ENCODE results near the gene CCDC71L.

CCDC71L gene

DNA sequence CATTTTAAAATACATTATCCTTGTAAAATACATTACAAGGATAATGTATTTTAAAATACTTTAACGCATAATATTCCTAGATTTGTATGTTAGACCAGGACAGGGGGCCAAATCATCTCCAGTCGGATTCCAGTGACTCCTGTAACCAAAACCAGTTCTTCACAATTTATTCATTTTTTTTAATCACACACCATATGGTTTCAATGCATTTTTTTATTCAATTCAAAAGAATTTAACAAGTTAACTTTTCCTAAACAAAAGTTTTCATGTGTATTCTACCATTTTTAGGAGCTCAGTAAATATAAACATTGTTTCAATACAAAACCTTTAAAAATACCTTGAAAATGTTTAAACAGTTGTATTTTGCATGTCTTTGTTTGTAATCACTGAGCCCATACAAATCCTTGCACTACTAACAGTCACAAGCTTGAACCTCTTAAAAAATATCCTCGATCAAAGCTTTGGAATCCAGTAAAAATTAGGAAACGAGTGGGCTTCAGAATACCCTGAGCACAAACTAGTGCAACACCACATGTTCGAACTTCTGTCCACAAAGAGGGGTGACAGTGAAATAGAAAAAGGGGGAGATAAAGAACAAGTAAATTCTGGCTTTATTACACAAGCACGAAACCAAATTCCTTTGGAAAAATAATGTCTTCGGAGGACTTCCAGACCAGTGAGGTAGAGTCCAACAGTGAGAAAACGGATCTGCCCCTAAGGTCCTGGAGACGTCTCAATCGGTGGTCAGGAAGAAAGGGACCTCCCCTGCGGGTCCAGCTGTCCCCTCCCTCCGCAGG lies 1.6 kb downstream of the CCDC71L start:
- DNase-seq (ENCODE audit: low spot score): peak; percentile 32

DNA sequence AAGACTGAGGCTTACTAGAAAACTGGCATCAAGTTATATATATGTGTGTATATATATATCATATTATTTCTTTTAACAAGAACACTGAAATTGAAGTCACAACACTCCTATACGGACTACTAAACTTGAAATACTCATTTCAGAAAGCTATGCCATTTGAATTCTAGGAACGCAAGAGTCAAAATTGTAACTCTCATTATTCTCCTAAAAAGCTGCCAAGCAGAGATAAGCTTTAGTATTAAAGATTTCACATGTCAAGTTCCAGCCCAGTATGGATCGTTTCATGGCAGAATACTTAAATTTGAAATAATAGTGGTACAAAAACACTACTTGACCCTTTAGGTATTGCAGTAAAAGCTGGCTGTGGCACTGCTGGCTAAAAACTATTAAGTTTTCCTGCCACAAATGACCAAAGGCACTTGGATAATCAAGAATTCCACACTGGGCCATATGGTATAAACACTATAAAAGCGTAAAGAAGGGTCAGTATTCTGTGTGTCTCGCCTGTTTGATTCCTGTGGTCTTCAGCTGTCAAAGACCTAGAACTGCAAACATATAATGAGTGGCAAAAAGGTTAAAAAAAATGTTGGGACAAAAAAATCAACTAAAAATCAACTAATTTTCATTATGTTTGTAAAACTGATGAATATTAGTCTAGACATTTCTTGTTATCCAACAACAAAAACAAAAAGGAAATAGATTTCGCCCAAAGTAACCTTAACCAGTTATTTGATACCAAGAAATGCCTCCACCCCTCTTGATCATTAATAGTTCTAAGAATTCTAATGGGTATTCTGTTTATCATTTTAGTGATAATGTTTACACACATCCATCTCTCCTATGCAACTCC lies 2.4 kb downstream of the CCDC71L start:
- no peak for DNase-seq (ENCODE audit: low spot score)

DNA sequence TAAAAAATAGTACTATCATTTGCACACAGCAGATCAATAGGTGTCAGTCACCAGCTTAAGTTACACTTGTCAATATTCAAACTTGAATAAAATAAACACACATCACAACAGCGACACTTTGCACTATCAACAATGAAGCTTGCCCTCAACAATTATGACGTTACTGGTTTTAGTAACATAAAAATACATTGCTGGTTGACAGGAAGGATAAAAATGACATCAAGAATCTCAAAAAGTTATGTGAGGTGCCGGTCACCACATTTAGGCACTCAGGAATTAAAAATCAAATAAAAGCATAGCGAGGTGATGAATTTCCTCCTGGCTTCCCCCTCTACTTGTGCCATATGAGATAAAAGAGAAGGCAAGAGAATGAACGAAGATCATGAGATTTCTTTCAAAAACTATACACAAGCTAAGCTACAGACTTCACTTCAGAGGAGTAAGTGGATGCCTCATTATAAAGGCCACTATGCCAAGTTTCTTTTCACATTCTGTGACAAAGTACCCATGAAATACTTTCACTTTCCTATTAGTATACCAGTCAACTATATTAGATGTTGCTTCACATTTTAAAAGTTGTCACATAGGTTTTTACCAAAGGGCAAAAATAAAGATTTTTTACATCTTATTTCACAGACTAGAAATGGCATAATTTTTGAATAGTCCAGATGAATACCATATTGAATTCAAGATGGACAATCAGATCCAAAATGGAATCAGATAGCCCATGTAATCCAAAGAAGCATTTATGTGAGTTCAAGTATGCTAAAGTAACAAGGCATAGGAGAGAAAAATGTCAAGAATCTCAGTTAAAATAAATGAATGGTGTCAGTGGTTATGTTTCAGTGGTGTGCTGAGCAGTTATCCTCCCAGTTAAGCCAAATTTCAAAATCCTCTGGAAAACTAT lies 3.6 kb downstream of the CCDC71L start:
- no peak for DNase-seq (ENCODE audit: low spot score)

DNA sequence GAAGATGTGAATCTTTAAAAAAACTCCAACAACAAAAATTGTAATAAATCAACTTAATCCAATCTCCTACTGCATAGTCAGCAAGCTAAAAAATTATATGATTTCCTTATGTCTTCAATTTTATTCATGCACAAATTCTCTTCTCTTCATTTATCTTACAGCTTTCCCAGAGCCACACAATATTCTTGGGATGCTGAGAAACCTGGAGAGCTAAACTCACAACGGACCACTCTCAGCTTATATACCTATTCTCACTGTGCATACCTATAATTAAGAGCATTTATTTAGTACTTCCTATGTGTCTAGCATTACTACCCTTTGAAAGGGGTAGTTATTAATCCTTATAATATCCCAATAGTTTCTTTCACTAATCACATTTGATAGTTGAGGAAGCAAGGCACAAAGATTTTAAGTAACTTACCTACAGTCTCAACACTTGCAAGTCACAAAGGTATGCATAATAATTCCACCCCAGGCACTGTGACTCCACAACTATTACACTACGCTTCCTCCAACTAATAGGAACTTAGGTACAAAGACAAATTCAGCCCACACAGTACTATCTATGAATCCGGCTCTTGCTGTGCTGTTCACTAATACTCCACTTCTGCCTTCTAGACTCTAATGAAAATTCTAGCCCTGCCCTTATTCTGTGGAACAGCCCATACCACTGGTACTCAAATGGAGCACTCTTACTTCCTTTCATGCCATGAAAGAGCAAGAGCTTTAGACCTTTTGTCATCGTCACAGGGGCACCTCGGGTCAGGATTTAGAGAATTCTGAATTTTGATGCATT lies 5.1 kb downstream of the CCDC71L start:
- no peak for DNase-seq (ENCODE audit: low spot score)

DNA sequence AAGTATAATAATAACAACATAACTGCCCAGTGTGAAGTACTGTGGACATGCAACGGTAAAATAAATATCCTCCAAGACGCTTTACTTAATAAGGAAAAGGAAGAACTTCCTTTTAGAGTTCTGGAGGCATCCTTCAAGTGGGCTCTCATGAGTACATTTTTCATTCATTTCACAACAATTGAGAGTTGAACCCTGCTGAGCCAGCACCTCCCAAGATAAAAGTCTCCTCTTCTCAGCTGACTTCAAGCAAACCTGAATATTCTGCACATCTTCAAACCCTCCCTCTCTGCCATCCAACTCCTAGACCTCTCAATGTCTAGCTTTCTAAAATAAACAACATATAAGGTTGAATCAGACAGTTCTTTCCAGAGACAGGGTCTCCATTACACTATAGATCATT lies 7.5 kb downstream of the CCDC71L start:
- no peak for DNase-seq (ENCODE audit: low spot score)

DNA sequence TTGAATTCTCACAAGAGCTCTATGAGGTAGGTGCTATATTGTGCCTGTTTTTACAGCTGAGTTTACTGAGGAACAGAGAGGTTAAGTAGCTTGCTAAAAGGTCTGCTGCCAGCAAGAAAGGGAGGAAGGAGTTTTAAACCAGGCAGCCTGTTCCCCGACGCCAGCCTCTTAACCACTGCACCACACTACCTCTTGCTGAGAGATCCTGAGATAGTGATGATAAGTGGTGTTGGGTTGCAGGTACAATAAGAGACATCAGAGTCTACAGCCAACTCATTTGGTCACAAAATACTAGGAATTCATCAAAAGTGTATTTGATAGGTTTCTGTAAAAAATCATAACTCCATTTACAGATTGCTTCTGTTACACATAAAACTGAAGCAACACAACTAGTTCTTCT lies 8.0 kb downstream of the CCDC71L start:
- no peak for DNase-seq (ENCODE audit: low spot score)

DNA sequence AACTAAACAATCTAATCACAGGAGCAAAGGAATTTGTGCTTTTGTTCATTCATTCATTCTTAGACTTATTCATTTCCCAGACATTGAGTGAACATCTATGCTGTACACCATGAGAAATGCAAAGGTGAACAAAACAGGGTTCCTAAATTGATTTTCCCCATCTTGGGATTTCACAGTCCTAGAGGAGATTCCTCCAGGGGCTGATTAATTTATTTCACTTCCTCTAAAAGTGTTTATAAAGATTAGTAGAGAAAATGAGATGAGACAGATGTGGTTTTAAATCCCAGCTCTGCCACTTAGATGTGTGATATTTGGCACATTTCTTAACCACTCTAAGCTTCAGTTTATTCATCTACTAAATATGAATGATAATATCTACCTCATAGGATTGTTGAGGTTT lies 8.9 kb downstream of the CCDC71L start:
- no peak for DNase-seq (ENCODE audit: low spot score)

DNA sequence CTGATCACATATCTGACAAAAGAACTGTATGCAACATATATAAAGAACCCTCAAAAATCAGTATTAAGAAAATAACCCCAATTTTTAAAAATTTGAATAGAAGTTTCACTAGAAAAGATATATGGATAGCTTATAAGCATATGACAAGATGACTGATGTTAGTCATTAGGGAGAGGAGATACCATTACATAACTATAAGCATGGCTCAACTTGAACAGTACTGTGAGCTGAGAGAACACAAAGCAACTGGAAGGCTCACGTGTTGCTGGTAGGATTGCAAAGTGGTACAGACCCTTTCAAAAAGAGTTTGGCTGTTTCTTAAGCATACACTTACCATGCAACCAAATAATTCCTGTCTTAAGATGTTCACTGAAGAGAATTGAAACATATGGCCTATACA lies 14.7 kb downstream of the CCDC71L start:
- DNase-seq (ENCODE audit: low spot score): no peak

DNA sequence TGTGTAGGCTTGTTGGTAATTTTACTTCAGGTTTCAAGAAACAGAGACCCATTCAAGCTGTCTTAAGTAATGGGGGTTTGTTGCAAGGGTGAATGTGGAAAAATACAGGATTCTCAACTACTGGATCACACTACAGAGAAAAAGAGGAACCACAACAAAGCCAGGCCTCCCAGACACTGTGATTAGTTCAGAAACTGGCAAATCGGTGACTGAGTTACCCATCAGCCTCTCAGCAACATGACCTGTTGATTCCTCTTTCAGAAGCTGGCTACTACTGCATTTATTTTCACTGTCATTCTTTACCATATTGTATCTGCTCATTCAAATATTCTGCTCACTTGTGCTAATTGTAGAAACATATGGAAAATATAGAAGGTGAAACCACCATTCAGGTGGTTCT lies 16.0 kb downstream of the CCDC71L start:
- DNase-seq (ENCODE audit: low spot score): no peak

DNA sequence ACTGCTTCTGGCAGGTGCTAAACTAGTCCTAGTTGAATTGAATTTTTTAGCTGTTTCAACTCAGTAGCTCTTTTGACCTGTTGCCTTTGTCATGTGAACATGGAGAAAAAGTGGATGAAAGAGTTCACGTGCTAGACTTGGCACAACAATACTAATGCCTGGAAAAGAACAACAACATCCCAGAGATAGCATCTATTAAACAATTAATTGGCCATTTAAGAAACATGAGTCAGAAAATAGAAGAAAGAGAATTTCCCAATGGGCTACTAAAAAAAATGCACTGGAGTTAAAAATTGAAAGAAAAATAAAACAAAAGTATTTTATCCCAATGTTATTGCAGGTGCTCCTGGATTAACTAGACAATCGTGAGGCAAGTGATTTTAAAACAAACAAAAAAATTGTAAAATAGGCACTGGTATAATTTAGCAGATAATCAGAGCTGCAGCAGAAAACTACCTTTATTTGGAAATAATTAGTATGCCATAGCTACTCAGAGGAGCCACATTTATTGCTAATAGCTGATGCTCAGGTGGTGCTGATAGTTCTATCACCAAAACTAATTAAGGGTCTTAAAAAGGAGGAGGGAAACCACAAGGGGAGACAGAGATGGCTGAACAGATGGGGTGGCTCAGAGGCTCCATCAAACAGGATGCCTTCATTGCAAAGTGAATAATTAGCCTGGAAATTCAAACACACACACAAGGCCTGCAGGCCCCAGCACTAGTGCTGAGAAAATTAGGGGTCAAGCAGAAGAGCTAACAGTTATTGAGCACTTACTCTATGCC lies 17.6 kb downstream of the CCDC71L start:
- DNase-seq (ENCODE audit: low spot score): no peak

DNA sequence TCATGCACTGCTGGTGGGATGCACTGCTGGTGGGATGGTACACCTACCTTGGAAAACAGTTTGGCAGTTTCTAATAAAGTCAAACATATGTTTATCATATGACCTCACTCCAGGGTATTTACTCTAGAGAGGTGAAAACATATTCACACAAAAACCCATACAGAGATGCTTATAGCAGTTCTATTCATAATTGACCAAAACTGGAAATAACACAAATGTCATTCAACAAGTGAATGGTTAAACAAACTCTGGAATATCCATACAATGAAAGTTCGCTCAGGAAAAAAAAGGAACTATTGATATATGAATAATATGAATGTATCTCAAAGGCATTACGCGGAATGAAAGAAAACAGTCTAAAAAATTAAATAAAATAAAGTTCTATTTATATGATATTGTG lies 19.5 kb downstream of the CCDC71L start:
- DNase-seq (ENCODE audit: low spot score): no peak

DNA sequence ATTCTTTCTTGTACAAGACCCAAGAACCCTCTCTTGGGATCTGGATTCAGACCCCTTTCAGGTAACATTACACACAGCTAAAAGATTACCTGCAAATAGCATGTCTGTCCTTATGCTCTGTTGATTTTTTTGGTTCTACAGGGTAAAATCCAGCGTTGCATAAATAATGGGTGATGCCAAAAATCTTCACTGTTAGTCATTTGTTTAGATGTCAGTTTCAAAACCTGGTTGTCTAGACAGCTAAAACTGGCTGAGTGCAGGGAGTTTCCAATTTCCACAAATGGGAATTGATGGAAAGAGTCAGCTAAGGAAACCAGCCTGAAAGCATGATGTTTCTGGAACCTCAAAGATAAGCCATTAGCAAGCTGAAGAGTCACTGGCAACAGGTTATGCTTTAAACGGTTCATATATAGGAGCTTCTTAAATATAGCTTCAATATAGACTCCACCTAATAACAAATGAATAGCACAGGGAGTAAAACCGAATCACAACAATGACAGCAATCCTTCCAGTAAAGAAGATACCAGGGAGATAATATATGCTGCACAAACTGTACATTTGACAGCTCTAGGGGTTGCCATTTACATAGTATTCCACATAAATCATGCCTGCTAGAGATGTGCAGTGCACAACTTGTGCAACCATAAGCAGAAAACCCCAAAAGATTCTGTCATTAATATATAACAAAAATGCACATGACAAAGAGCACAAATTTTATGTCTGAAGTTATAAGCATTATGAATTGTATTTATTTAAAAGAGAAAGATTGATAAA lies 20.4 kb downstream of the CCDC71L start:
- DNase-seq (ENCODE audit: low spot score): no peak

DNA sequence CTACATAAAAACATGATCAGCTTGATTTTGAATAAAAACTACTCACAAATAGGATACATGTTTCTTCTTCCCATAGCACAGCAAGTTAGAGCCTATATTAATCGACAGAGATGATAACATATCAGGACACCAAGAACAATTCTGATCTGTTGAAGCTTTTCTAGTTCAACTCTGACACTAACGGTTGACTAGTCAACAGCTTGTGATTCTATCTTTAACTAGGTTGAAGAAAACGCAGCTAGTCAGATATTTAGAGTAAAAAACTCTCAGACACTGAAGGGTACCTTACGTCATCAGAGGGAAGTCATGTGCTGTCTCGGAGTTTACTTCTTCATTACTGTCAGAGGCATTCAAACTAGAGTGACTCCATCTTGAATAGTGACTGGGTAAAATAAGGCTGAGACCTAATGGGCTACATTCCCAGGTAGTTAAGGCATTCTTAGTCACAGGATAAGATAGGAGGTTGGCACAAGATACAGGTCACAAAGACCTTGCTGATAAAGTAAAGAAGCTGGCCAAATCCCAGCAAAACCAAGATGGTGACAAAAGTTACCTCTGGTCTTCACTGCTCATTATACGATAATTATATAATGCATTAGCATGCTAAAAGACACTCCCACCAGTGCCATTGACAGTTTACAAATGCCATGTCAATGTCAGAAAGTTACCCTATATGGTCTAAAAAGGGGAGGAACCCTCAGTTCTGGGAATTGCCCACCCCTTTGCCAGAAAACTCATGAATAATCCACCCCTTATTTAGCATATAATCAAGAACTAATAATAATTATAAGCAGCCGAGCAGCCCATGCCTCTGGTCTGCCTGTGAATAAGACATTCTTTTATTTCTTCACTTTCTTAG lies 21.3 kb downstream of the CCDC71L start:
- no peak for DNase-seq (ENCODE audit: low spot score)

DNA sequence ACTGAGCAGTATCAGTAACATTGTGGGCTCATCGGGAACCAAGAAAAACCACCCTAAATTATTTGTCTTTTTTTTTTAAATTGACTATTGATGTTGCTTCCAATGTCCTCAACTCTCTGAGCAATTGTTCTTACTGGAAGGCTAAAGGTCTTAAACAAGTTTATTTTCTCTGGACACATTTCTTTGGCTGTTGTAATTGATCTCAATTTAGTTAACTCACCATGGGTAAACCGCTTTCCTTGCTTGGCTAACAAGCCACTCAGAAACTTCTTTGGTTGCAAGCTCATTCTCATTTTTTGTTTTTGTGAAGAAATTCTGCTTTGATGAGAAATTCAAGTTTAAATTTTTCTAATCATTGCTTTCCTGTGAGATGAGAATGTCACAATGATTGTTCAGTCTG lies 25.5 kb downstream of the CCDC71L start:
- no peak for DNase-seq (ENCODE audit: low spot score)

DNA sequence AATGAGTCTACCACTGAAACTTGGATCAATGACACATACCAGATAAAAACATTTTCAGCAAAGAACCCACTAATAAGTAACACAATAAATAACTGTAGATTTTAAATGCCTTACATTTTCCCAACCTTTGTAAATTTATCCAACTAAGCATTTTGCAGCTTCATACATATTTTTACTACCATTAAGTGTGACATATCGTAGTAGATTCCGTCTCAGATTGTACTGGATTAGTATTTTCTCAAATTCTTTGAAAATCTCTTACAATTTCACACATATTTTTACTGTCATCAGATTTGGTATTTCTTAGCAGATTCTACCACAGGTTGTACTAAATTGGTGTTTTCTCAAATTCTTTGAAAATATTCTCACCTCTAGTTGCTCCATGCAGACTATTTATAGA lies 26.0 kb downstream of the CCDC71L start:
- no peak for DNase-seq (ENCODE audit: low spot score)

DNA sequence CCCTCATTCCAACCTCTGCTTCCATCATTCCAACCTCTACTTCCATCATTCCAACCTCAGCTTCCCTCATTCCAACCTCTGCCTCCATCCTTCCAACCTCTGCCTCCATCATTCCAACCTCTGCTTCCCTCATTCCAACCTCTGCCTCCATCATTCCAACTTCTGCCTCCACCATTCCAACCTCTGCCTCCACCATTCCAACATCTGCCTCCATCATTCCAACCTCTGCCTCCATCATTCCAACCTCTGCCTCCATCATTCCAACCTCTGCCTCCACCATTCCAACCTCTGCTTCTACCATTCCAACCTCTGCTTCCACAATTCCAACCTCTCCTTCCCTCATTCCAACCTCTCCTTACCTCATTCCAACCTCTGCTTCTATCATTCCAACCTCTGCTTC lies 30.3 kb downstream of the CCDC71L start:
- DNase-seq (ENCODE audit: low spot score): no peak

DNA sequence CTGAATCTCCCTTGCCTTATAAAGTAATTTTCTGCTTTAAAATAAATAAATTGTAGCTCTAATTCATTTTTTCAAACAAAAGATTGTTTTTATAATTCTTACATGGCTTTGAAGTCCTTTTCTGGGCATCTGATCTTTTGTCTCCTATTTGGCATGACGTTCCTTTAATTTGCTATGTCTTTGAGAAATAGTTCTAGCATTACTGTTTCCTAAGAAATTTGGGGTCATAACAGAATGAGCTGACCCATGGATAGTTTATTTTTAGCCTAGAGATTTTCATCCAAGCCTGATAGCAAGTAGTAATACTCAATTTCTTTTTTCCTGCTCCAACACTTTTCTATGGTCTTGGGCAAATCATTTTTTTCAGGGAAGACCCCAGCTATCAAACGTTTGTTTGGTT lies 31.4 kb downstream of the CCDC71L start:
- peak; percentile 65 for DNase-seq (ENCODE audit: low spot score)

DNA sequence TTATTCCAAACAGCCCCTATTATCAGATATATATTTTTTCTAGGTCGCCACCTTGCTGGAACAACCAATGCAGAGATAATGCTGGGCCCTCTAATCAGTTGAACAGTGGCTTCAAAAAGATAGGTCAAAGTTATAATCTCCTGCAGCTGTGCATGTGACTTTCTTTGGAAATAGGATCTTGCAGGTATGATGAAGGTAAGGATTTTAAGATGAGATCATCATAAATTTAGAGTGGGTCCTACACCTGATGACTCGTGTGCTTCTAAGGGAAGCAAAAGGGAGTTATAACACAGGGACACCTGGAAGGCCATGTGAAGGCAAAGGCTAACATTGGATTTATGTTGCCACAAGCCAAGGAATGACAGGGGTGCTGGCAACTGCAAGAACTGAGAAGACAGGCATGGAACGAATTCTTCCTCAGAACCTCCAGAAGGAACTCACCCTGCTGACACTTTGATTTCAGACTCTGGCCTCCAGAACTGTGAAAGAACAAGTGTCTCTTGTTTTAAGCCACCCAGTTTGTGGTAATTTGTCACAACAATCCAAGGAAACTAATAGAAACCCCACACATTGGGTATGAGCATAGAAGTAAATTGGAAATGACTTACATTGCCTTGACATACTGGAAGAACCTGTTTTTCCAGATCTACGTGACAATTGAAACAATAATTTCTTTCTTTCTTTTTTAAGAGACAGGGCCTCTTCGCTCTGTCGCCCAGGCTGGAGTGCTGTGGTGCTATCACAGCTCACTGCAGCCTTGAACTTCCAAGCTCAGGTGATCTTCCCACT lies 34.4 kb downstream of the CCDC71L start:
- DNase-seq (ENCODE audit: low spot score): no peak

Data from AG08395 (cell line).